Measurements from ENCODE around the gene NISCH.
"Not testable (repeated sequence)": the region's sequence is repeated elsewhere in the genome, so short reads cannot be mapped to it uniquely, and the experiment has no call there.

NISCH gene

DNA sequence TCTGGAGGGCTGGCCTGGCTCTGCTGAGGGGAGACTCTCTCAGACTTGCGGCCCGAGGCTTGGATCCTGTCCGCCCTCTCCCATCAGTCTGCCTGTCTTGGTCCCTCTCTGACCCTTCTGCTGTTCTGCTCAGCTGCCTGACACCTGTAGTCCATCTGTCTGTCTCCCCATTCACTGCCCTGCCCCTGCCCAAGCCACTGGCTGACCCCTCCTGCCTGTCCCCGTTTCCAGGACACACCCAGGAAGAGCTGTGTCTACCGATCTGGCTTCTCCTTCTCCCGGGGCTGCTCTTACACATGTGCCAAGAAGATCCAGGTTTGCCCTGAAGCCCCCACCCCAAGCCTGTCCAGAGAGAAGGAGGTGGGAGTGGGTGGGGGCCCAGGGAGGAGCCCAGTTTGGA lies 59.8 kb downstream of the NISCH start:
- DNase-seq = no peak

DNA sequence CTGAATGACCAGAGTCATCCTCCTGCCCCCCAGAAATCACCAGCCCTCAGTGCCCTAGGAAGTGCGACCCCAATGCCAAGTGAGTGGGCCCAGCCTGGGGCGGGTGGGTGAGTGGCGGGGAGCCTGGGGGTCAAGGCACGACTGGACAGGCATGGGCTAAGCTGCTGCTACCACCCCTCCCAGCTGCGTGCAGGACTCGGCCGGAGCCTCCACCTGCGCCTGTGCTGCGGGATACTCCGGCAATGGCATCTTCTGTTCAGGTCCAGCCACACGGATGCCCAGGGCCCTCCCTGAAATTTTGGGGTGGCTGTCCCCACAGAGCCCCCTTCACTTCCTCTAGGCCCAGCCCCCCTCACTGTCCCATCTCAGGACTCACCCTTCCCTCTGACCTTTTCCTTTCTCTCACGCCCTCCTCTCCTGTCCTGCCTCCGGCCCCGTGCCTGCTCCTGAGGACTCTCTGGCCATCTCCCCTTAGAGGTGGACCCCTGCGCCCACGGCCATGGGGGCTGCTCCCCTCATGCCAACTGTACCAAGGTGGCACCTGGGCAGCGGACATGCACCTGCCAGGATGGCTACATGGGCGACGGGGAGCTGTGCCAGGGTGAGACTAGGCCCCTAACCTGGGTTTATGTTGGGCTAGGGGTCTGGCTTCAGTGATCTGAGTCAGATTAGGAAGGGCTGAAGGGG lies 61.2 kb downstream of the NISCH start:
- DNase-seq = no peak

GRCh38 chr3:52517796-52518722 lies 62.7 kb downstream of the NISCH start:
- DNase-seq = no peak

- no peak for DNase-seq
Observed at GRCh38 chr3:52518723-52519444, 63.5 kb downstream of the NISCH start.

DNA sequence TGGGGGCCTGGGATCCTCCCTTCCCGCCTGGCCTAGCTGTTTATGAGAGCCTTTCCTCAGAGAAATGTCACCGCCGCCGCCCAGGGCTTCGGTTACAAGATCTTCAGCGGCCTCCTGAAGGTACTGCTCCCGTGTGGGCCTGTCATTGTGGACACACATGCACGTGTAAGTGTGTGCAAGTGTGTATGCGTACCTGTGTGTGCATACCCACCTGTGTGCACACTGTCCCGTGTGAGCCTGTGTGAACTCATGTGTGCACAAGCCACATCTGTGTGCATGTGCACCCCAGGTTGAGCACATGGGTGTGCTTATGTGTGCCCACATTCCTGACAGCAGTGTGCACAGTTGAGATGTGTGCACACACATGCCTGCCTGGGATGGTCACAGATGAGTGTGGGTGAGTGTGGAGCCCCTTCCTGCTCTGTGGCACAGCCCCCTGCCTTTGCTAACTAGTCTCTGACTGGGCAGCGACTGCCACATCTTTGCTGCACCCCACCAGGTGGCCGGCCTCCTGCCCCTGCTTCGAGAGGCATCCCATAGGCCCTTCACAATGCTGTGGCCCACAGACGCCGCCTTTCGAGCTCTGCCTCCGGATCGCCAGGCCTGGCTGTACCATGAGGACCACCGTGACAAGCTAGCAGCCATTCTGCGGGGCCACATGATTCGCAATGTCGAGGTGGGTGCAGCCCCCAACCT lies 64.2 kb downstream of the NISCH start:
- no peak for DNase-seq

GRCh38 chr3:52520141-52520667 lies 64.8 kb downstream of the NISCH start:
- no peak for DNase-seq

DNA sequence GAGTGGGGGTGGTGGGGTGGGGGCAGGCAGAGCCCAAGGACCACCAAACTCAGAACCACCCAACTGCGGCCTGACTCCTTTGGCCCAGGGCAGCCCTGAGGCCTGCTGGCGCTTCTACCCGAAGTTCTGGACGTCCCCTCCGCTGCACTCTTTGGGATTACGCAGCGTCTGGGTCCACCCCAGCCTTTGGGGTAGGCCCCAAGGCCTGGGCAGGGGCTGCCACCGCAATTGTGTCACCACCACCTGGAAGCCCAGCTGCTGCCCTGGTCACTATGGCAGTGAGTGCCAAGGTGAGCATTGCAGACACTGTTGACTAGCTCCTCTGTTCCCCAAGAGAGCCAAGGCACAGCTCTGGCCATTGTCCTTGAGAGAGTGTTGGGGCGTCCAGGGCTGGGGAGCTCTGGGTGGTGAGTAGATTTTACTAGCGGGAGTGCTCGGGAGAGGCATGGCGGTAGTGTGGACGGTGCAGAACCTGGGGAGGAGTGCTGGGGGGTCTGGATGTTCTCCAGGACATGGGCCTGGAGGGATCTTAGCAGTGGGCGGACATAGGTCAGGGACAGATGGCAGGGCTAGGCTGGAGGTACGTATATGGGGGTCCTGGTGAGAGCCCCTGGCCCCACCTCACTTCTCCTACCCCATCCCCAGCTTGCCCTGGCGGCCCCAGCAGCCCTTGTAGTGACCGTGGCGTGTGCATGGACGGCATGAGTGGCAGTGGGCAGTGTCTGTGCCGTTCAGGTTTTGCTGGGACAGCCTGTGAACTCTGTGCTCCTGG lies 65.5 kb downstream of the NISCH start:
- no peak for DNase-seq

- DNase-seq = no peak
Observed at GRCh38 chr3:52521488-52521824, 66.1 kb downstream of the NISCH start.

GRCh38 chr3:52521881-52522650 lies 66.7 kb downstream of the NISCH start:
- no peak for DNase-seq

DNA sequence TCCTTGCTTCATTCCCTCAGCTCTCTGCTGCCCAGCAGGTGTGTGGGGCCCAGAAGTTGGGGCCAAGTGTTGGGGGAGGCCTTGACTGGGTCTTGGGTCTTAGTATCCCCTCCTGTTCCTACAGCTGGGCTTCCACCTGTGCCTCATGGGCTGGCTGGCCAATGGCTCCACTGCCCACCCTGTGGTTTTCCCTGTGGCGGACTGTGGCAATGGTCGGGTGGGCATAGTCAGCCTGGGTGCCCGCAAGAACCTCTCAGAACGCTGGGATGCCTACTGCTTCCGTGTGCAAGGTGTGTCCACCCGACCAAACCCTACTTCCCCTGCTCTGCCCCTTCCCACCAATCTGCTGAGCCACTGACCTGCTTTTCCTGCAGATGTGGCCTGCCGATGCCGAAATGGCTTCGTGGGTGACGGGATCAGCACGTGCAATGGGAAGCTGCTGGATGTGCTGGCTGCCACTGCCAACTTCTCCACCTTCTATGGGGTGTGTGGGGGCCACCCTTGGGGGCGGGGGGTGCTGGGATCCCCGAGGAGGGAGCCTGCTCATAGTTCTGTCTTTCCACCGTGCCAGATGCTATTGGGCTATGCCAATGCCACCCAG lies 67.3 kb downstream of the NISCH start:
- DNase-seq = no peak

GRCh38 chr3:52523386-52524257 lies 68.2 kb downstream of the NISCH start:
- DNase-seq = no peak

- no peak for DNase-seq
Observed at GRCh38 chr3:52524258-52524751, 68.9 kb downstream of the NISCH start.

DNA sequence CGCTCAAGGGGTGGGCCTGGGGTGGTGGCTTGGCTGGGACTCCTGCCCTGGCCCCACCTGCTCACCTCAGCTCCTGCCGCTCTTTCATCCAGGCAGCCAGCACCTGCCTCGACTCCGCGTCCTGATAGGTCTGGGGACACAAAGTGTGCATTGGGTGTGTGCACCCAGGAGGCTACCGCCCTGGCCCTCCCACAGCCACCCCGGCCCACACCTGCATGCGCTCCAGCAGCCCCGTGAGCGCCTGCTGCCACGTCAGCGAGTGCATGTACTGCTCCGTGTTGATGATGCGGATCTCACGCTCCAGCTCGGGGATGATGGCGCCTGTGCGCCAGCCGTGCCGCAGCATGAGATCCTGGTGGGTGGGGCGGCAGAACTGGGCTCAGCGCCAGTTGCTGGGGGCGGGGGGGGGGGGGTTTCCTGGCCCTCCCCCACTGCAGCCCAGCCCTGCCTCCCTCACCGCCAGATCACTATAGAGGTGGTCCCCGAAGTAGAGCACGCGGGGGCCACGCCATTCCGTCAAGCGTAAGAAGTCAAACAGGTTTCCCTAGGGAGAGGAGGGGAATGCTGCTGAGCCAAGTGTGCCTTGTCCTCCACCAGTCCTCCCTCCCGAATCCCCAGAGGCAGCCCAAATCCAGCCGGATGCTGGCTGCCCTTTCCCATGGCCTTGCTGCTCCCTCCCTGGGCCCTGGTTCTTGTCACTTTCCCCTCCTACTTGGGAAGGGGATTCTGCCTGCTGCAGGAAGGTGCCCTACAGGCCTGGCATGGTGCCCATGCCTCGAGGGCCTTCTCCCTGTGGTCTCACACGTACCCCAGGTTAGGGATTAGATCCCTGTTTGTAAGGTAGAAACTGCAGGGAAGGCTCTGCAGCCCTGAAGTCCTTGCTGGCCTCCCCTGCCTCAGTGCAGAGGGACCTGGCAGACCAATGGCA lies 69.6 kb downstream of the NISCH start:
- DNase-seq = peak; percentile 5

- no peak for DNase-seq
Observed at GRCh38 chr3:52525680-52526561, 70.5 kb downstream of the NISCH start.

GRCh38 chr3:52526671-52527038 lies 71.3 kb downstream of the NISCH start:
- DNase-seq = not testable (repeated sequence)

DNA sequence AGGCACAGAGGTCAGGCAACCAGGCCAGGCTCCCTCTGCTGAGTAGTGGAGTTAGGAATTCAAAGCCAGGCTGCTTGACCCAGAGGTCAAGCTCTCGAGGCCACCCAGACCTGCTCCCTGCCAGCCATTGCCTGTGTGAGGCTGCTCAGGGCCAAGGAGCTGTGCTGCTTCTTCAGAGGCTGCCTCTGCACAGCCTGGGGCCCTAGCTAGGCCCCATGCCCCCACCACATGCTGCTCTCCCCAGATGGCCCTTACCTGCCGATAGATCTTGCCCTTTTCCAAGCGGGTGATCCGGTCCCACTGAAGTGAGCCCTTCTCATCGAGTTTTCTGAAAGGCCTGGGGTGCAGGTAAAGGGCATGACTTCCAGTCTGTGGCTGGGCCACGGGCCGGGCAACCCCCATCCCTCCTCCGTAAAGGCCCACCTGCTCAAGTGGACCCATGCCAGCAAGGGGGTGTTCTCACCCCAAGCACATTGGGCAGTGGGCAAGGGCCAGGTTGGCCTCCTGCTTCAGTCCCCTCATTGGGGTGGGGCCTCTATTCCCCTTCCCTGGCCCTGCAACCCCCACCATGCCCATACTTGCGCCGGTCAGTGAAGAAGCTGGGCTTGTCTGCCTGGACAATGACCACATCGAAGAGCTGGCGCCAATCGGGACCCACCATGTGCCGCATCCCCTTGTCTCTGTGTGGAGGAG lies 71.8 kb downstream of the NISCH start:
- no peak for DNase-seq
